Neuronal stem cell (in vitro differentiated cells): ENCODE data around the gene RAP1GDS1.

Experiments
- DNase-seq: peaks from one replicate; pipeline ENCODE4 v3.0.0-alpha.2; 2013; ENCODE audit warnings: low spot score
- H2AFZ ChIP-seq: one replicate; pipeline ENCODE4 v1.6.1; 2013; ENCODE audit warnings: mild to moderate bottlenecking, low read length, inconsistent platforms
- H2AK5ac ChIP-seq: 2 replicates; pipeline ENCODE4 v1.6.1; 2013; ENCODE audit warnings: low read depth, mild to moderate bottlenecking, inconsistent platforms, low read length, moderate library complexity, mixed read lengths
- H2BK120ac ChIP-seq: 2 replicates; pipeline ENCODE4 v1.6.1; 2013; ENCODE audit warnings: low read depth, mild to moderate bottlenecking, inconsistent platforms, low read length, moderate library complexity, mixed read lengths
- H2BK12ac ChIP-seq: one replicate; pipeline ENCODE4 v1.6.1; 2013; ENCODE audit warnings: low read length, inconsistent platforms
- H2BK15ac ChIP-seq: 2 replicates; pipeline ENCODE4 v1.6.1; 2013; ENCODE audit warnings: mild to moderate bottlenecking, low read length, inconsistent platforms, mixed read lengths
- H2BK5ac ChIP-seq: one replicate; pipeline ENCODE4 v1.6.1; 2013; ENCODE audit warnings: inconsistent platforms, mild to moderate bottlenecking, low read length, moderate library complexity
- H3K14ac ChIP-seq: one replicate; pipeline ENCODE4 v1.6.1; 2013; ENCODE audit warnings: low read length, inconsistent platforms
- H3K18ac ChIP-seq: 2 replicates; pipeline ENCODE4 v1.6.1; 2013; ENCODE audit warnings: low read length, inconsistent platforms
- H3K23ac ChIP-seq: 2 replicates; pipeline ENCODE4 v1.6.1; 2013; ENCODE audit warnings: low read depth, mild to moderate bottlenecking, mixed read lengths, low read length, inconsistent platforms; ENCODE audit not compliant: poor library complexity
- H3K27ac ChIP-seq: replicated peaks from 3 replicates; pipeline ENCODE4 v1.5.1; 2013; ENCODE audit warnings: low read length, inconsistent platforms
- H3K27me3 ChIP-seq, 3 experiments: 2 replicates each; pipeline ENCODE4 v1.6.1; 2013; ENCODE audit warnings: low read length in 3 of 3, mild to moderate bottlenecking in 2 of 3, inconsistent platforms in 1 of 3, low read depth in 1 of 3, mixed read lengths in 1 of 3, moderate library complexity in 1 of 3; ENCODE audit not compliant: control insufficient read depth in 3 of 3, insufficient read depth in 3 of 3
- H3K36me3 ChIP-seq, 2 donors: replicated peaks in 1 of 2; 2 replicates each; pipeline ENCODE4 v1.6.1; 2013; ENCODE audit warnings: low read length in 2 of 2; ENCODE audit not compliant: control insufficient read depth in 2 of 2, insufficient read depth in 2 of 2
- H3K4ac ChIP-seq: 2 replicates; pipeline ENCODE4 v1.6.1; 2013; ENCODE audit warnings: inconsistent platforms, mild to moderate bottlenecking, low read length, moderate library complexity
- H3K4me1 ChIP-seq, 2 donors: 1 replicate in 1 of 2; 2 replicates in 1 of 2; pipeline ENCODE4 v1.6.1; 2013; ENCODE audit warnings: low read length in 2 of 2, low read depth in 1 of 2; ENCODE audit not compliant: control insufficient read depth in 2 of 2, insufficient read depth in 1 of 2
- H3K4me2 ChIP-seq: one replicate; pipeline ENCODE4 v1.6.1; 2013; ENCODE audit warnings: mild to moderate bottlenecking, low read length, inconsistent platforms; ENCODE audit not compliant: insufficient read depth, poor library complexity, severe bottlenecking
- H3K4me3 ChIP-seq, 2 donors: 2 replicates each; pipeline ENCODE4 v1.5.1; 2013; ENCODE audit warnings: low read length in 2 of 2, mild to moderate bottlenecking in 2 of 2, inconsistent platforms in 1 of 2, moderate library complexity in 1 of 2
- H3K79me1 ChIP-seq: one replicate; pipeline ENCODE4 v1.6.1; 2013; ENCODE audit warnings: low read depth, mild to moderate bottlenecking, inconsistent platforms, low read length, moderate library complexity
- H3K9ac ChIP-seq: one replicate; pipeline ENCODE4 v1.6.1; 2013; ENCODE audit warnings: mild to moderate bottlenecking, low read depth, low read length, inconsistent platforms; ENCODE audit not compliant: poor library complexity
- H3K9me3 ChIP-seq, 2 donors: replicated peaks in 1 of 2; 2 replicates each; pipeline versions ENCODE3 to v1.6.1; 2013; ENCODE audit warnings: low read length in 2 of 2, mild to moderate bottlenecking in 2 of 2, inconsistent platforms in 1 of 2, low read depth in 1 of 2, mixed read lengths in 1 of 2, moderate library complexity in 1 of 2; ENCODE audit not compliant: control insufficient read depth in 2 of 2, insufficient read depth in 1 of 2
- H4K8ac ChIP-seq: one replicate; pipeline ENCODE4 v1.6.1; 2013; ENCODE audit warnings: low read depth, mild to moderate bottlenecking, inconsistent platforms, low read length, moderate library complexity
- H4K91ac ChIP-seq: one replicate; pipeline ENCODE4 v1.6.1; 2013; ENCODE audit warnings: low read length, low read depth, mild to moderate bottlenecking, inconsistent platforms; ENCODE audit not compliant: poor library complexity
- WGBS, 2 donors: extraction: QIAGEN DNeasy Blood & Tissue Kit; methylation state at CpG; one replicate each; pipeline ENCODE4 v1.1.7; 2013; ENCODE audit warnings: missing lambda C conversion rate in 2 of 2, mixed read lengths in 1 of 2; ENCODE audit not compliant: insufficient read length in 2 of 2, insufficient replicate concordance in 1 of 2; ENCODE audit errors: extremely low coverage in 2 of 2; 5-methylcytosine and 5-hydroxymethylcytosine counted together

The RAP1GDS1 gene

GRCh38 chr4:98381306-98381705 lies 120.1 kb downstream of the RAP1GDS1 start:
- Histone ChIP-seq H2BK120ac (no peak overlapping the region), H2AK5ac (no peak overlapping the region), H4K91ac (no peak overlapping the region), H2AFZ (no peak overlapping the region), H4K8ac (no peak overlapping the region), H2BK15ac (no peak overlapping the region), H2BK12ac (no peak overlapping the region), H3K9me3 (no peaks in the 10 kb centered on the region), H3K23ac (no peak overlapping the region), H3K36me3 (no peaks in the 10 kb centered on the region), H3K18ac (no peak overlapping the region), H3K9ac (no peak overlapping the region), H3K4me3 (no peak overlapping the region), H3K4me1 (no peaks in the 10 kb centered on the region), H3K4me2 (no peak overlapping the region), H3K4ac (no peak overlapping the region), H3K79me1 (no peaks in the 10 kb centered on the region), H3K27ac (no peak overlapping the region), H3K14ac (no peak overlapping the region), H2BK5ac (no peak overlapping the region), H3K27me3 (no peaks in the 10 kb centered on the region)
- no CpG with 5 or more reads among the region's 2 CpGs for WGBS, 2 donors
- no peak for DNase-seq

GRCh38 chr4:98383431-98384106 lies 122.4 kb downstream of the RAP1GDS1 start:
- WGBS, 2 donors, result no CpG with 5 or more reads among the region's 3 CpGs

GRCh38 chr4:98385831-98386230 lies 124.6 kb downstream of the RAP1GDS1 start:
- H2BK120ac ChIP-seq, result no peak overlapping the region

More at GRCh38 chr4:98383431-98384106, 122.4 kb downstream of the RAP1GDS1 start:
- Histone ChIP-seq H4K91ac (no peak overlapping the region), H3K79me1 (no peaks in the 10 kb centered on the region), H3K4me2 (no peak overlapping the region), H3K4me1 (no peaks in the 10 kb centered on the region), H3K36me3 (no peaks in the 10 kb centered on the region), H4K8ac (no peak overlapping the region), H3K18ac (no peak overlapping the region), H3K4me3 (no peak overlapping the region), H3K14ac (no peak overlapping the region), H3K23ac (no peak overlapping the region), H3K9me3 (no peaks in the 10 kb centered on the region), H3K9ac (no peak overlapping the region), H2BK120ac (no peak overlapping the region), H2BK5ac (no peak overlapping the region), H3K4ac (no peak overlapping the region), H2AK5ac (no peak overlapping the region), H2BK15ac (no peak overlapping the region), H3K27ac (no peak overlapping the region), H2BK12ac (no peak overlapping the region), H3K27me3 (no peaks in the 10 kb centered on the region), H2AFZ (no peak overlapping the region)
- no peak for DNase-seq

GRCh38 chr4:98387345-98388026 lies 126.3 kb downstream of the RAP1GDS1 start:
- no CpG with 5 or more reads among the region's 5 CpGs for WGBS, 2 donors
- Histone ChIP-seq H2BK12ac (no peak overlapping the region), H2AK5ac (no peak overlapping the region), H3K18ac (no peak overlapping the region), H3K4me3 (no peak overlapping the region), H2BK5ac (no peak overlapping the region), H3K4me2 (no peak overlapping the region), H4K8ac (no peak overlapping the region), H3K36me3 (no peaks in the 10 kb centered on the region), H3K79me1 (no peaks in the 10 kb centered on the region), H3K9ac (no peak overlapping the region), H3K14ac (no peak overlapping the region), H3K23ac (no peak overlapping the region), H3K27me3 (no peaks in the 10 kb centered on the region), H3K9me3 (no peaks in the 10 kb centered on the region), H2BK15ac (no peak overlapping the region), H4K91ac (no peak overlapping the region), H3K4ac (no peak overlapping the region), H3K4me1 (no peaks in the 10 kb centered on the region), H2BK120ac (no peak overlapping the region), H3K27ac (no peak overlapping the region), H2AFZ (no peak overlapping the region)
- DNase-seq, result no peak

More at GRCh38 chr4:98385831-98386230, 124.6 kb downstream of the RAP1GDS1 start:
- no CpG with 5 or more reads among the region's 2 CpGs for WGBS, 2 donors
- no peak overlapping the region for H3K23ac ChIP-seq
- no peak overlapping the region for H3K4me3 ChIP-seq
- H3K27me3 ChIP-seq, result no peaks in the 10 kb centered on the region
- H2BK15ac ChIP-seq, result no peak overlapping the region
- H3K18ac ChIP-seq, result no peak overlapping the region
- no peak overlapping the region for H3K4ac ChIP-seq
- no peak overlapping the region for H4K8ac ChIP-seq
- H2AFZ ChIP-seq, result no peak overlapping the region
- H2BK5ac ChIP-seq, result no peak overlapping the region
- no peak overlapping the region for H3K27ac ChIP-seq
- no peak overlapping the region for H2BK12ac ChIP-seq
- H3K79me1 ChIP-seq, result no peaks in the 10 kb centered on the region
- no peaks in the 10 kb centered on the region for H3K36me3 ChIP-seq
- H3K4me2 ChIP-seq, result no peak overlapping the region
- H4K91ac ChIP-seq, result no peak overlapping the region
- H3K4me1 ChIP-seq, result no peaks in the 10 kb centered on the region
- H3K14ac ChIP-seq, result no peak overlapping the region
- no peak for DNase-seq
- no peak overlapping the region for H2AK5ac ChIP-seq
- H3K9me3 ChIP-seq, result no peaks in the 10 kb centered on the region
- H3K9ac ChIP-seq, result no peak overlapping the region
